ENCODE data around the gene KLHL36. TPM values are rescaled to one million over a fixed set of nuclear protein-coding genes. Genes with fewer than 3 reads are reported as not detected.

KLHL36 gene
- total RNA-seq, 1 experiment from 2014 or later, result 79.0 TPM

GRCh38 chr16:84689111-84689510 lies 40.8 kb downstream of the KLHL36 start:
- POLR2A ChIA-PET, result no interaction called here
- CTCF ChIA-PET, result interaction anchor here (5.9 kb wide), 1 partner anchor 16 kb away, joined by 34 read pairs; no protein-coding TSS in a partner anchor
- no TSS peak for BruUV-seq (replicated peaks)
- H3K4me1 ChIP-seq (ENCODE audit: control insufficient read depth in 1 of 2, insufficient read depth in 2 of 2, low read length in 2 of 2), result peaks cover 0 to 4% of the 10 kb centered on the region in 2 experiments; a peak in 1 of 4 replicates
- H3K79me2 ChIP-seq (ENCODE audit: insufficient read depth, low read length), result no peaks in the 10 kb centered on the region
- H2AFZ ChIP-seq (ENCODE audit: low read depth, low read length, poor library complexity, severe bottlenecking), result no peak overlapping the region
- DNase-seq (ENCODE audit: low read depth, low spot score) (no peak), ATAC-seq (no peak)
- H3K9me2 ChIP-seq (ENCODE audit: insufficient read depth), result no peaks in the 10 kb centered on the region
- no peaks in the 10 kb centered on the region for H3K36me3 ChIP-seq (ENCODE audit: control insufficient read depth in 1 of 2, insufficient read depth in 2 of 2, low read length in 2 of 2)
- H3K9ac ChIP-seq (ENCODE audit: low read length), result no peak overlapping the region
- H3K27me3 ChIP-seq (ENCODE audit: insufficient read depth, low read length), result no peaks in the 10 kb centered on the region
- no peak for TF ChIP-seq JUND (IDR thresholded peaks at IDR 0.05)
- TF ChIP-seq SIN3A (IDR thresholded peaks at IDR 0.05; ENCODE audit: low read depth), result no peak
- no peak for TF ChIP-seq ELF1 (IDR thresholded peaks at IDR 0.05; ENCODE audit: borderline replicate concordance, low read depth)
- no peak for TF ChIP-seq POLR2AphosphoS5 (IDR thresholded peaks at IDR 0.05; ENCODE audit: low read depth, low read length)
- no peak for TF ChIP-seq SRF (IDR thresholded peaks at IDR 0.05; ENCODE audit: low read depth)
- no peak for TF ChIP-seq TCF7L2 (IDR thresholded peaks at IDR 0.05; ENCODE audit: borderline replicate concordance, extremely low read depth, insufficient read depth, insufficient read length)
- no peak for TF ChIP-seq ZBTB33 (IDR thresholded peaks at IDR 0.05; ENCODE audit: extremely low read depth, insufficient replicate concordance, low read length)
- TF ChIP-seq ZNF274 (IDR thresholded peaks at IDR 0.05; ENCODE audit: low read depth, low read length), result no peak
- no peak for TF ChIP-seq EZH2phosphoT487 (IDR thresholded peaks at IDR 0.05; ENCODE audit: borderline replicate concordance)
- TF ChIP-seq, protein P1, sequence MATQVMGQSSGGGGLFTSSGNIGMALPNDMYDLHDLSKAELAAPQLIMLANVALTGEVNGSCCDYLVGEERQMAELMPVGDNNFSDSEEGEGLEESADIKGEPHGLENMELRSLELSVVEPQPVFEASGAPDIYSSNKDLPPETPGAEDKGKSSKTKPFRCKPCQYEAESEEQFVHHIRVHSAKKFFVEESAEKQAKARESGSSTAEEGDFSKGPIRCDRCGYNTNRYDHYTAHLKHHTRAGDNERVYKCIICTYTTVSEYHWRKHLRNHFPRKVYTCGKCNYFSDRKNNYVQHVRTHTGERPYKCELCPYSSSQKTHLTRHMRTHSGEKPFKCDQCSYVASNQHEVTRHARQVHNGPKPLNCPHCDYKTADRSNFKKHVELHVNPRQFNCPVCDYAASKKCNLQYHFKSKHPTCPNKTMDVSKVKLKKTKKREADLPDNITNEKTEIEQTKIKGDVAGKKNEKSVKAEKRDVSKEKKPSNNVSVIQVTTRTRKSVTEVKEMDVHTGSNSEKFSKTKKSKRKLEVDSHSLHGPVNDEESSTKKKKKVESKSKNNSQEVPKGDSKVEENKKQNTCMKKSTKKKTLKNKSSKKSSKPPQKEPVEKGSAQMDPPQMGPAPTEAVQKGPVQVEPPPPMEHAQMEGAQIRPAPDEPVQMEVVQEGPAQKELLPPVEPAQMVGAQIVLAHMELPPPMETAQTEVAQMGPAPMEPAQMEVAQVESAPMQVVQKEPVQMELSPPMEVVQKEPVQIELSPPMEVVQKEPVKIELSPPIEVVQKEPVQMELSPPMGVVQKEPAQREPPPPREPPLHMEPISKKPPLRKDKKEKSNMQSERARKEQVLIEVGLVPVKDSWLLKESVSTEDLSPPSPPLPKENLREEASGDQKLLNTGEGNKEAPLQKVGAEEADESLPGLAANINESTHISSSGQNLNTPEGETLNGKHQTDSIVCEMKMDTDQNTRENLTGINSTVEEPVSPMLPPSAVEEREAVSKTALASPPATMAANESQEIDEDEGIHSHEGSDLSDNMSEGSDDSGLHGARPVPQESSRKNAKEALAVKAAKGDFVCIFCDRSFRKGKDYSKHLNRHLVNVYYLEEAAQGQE (IDR thresholded peaks at IDR 0.05; ENCODE audit: low read depth), result no peak
- no peak for TF ChIP-seq CEBPB (IDR thresholded peaks at IDR 0.05; ENCODE audit: low read depth)
- H3K9me3 ChIP-seq (ENCODE audit: control insufficient read depth in 1 of 2, insufficient read depth in 1 of 2, low read depth in 1 of 2, low read length in 2 of 2), result no peaks in the 10 kb centered on the region
- no peaks in the 10 kb centered on the region for H4K20me1 ChIP-seq (ENCODE audit: insufficient read depth)
- no peak overlapping the region for H3K4me3 ChIP-seq (replicated peaks in 1 of 2; ENCODE audit: low read depth in 1 of 2, low read length in 2 of 2)
- H3K27ac ChIP-seq (ENCODE audit: low read depth, low read length), result no peak overlapping the region
- intact Hi-C loops (cut with micrococcal nuclease), result no loop called here
- RAD21 ChIA-PET (ENCODE audit: low non-redundant PET in 1 of 2, low total read pairs in 2 of 2, uncharacterized antibody in 2 of 2, unreplicated experiment in 2 of 2), result no interaction called here
- no peak overlapping the region for H3K4me2 ChIP-seq (ENCODE audit: low read length)
